ENCODE data around the gene MIA3.
A peak's percentile ranks its signal among the peaks of the same experiment; 100 is the strongest.

MIA3 gene

GRCh38 chr1:222706815-222707214, 88.9 kb downstream of the MIA3 start:
- peaks cover 3% of the 10 kb centered on the region for H3K4me1 ChIP-seq (ENCODE audit: low read length)
- no peak overlapping the region for H3K4me2 ChIP-seq (ENCODE audit: low read depth, low read length)
- no peak overlapping the region for H3K4me3 ChIP-seq (ENCODE audit: low read length)
- no peaks in the 10 kb centered on the region for H4K20me1 ChIP-seq (ENCODE audit: insufficient read depth, low read length)
- no peak for DNase-seq
- no peak overlapping the region for H3K9ac ChIP-seq (ENCODE audit: low read length)
- TF ChIP-seq CTCF (IDR thresholded peaks at IDR 0.05; ENCODE audit: low read length) = peak; percentile 22
- TF ChIP-seq EZH2 (optimal IDR thresholded peaks at IDR 0.05; ENCODE audit: low read depth, low read length) = no peak
- no peaks in the 10 kb centered on the region for H3K9me2 ChIP-seq (replicated peaks; ENCODE audit: insufficient read depth, low read length)
- H3K79me2 ChIP-seq (ENCODE audit: low read length) = peaks cover 62% of the 10 kb centered on the region
- H3F3A ChIP-seq (ENCODE audit: insufficient read depth, low read length) = peaks cover 7% of the 10 kb centered on the region
- no peaks in the 10 kb centered on the region for H3K36me3 ChIP-seq (replicated peaks; ENCODE audit: insufficient read depth, low read length)
- H2AFZ ChIP-seq (ENCODE audit: low read length) = no peak overlapping the region
- no peaks in the 10 kb centered on the region for H3K9me3 ChIP-seq (replicated peaks; ENCODE audit: insufficient read depth, low read length)
- H3K27me3 ChIP-seq (replicated peaks; ENCODE audit: insufficient read depth, low read length) = no peaks in the 10 kb centered on the region
- H3K27ac ChIP-seq (ENCODE audit: low read length) = no peak overlapping the region

- peaks cover 22% of the 10 kb centered on the region for H3F3A ChIP-seq (ENCODE audit: insufficient read depth, low read length)
- no peak overlapping the region for H3K4me2 ChIP-seq (ENCODE audit: low read depth, low read length)
- H3K9me2 ChIP-seq (replicated peaks; ENCODE audit: insufficient read depth, low read length) = no peaks in the 10 kb centered on the region
- no peak for TF ChIP-seq EZH2 (optimal IDR thresholded peaks at IDR 0.05; ENCODE audit: low read depth, low read length)
- no peak for TF ChIP-seq EZH2phosphoT487 (IDR thresholded peaks at IDR 0.05; ENCODE audit: low read length)
- TF ChIP-seq CTCF (IDR thresholded peaks at IDR 0.05; ENCODE audit: low read length) = no peak
- peaks cover 3% of the 10 kb centered on the region for H3K4me1 ChIP-seq (ENCODE audit: low read length)
- H3K36me3 ChIP-seq (replicated peaks; ENCODE audit: insufficient read depth, low read length) = no peaks in the 10 kb centered on the region
- DNase-seq = no peak
- no peaks in the 10 kb centered on the region for H4K20me1 ChIP-seq (ENCODE audit: insufficient read depth, low read length)
- no peak overlapping the region for H3K27ac ChIP-seq (ENCODE audit: low read length)
- H3K9ac ChIP-seq (ENCODE audit: low read length) = no peak overlapping the region
- no peak overlapping the region for H2AFZ ChIP-seq (ENCODE audit: low read length)
- peaks cover 76% of the 10 kb centered on the region for H3K79me2 ChIP-seq (ENCODE audit: low read length)
- no peaks in the 10 kb centered on the region for H3K27me3 ChIP-seq (replicated peaks; ENCODE audit: insufficient read depth, low read length)
- no peaks in the 10 kb centered on the region for H3K9me3 ChIP-seq (replicated peaks; ENCODE audit: insufficient read depth, low read length)
- no peak overlapping the region for H3K4me3 ChIP-seq (ENCODE audit: low read length)
Observed at GRCh38 chr1:222709700-222710153, 91.8 kb downstream of the MIA3 start.

GRCh38 chr1:222711319-222712252, 93.7 kb downstream of the MIA3 start:
- peak overlapping the region; percentile 85 for H3K4me3 ChIP-seq (ENCODE audit: low read length)
- peaks cover 22% of the 10 kb centered on the region for H3F3A ChIP-seq (ENCODE audit: insufficient read depth, low read length)
- no peaks in the 10 kb centered on the region for H3K36me3 ChIP-seq (replicated peaks; ENCODE audit: insufficient read depth, low read length)
- H3K79me2 ChIP-seq (ENCODE audit: low read length) = peaks cover 66% of the 10 kb centered on the region
- H3K9ac ChIP-seq (ENCODE audit: low read length) = peak overlapping the region; percentile 61
- no peak for TF ChIP-seq CTCF (IDR thresholded peaks at IDR 0.05; ENCODE audit: low read length)
- TF ChIP-seq EZH2 (optimal IDR thresholded peaks at IDR 0.05; ENCODE audit: low read depth, low read length) = no peak
- no peak for TF ChIP-seq EZH2phosphoT487 (IDR thresholded peaks at IDR 0.05; ENCODE audit: low read length)
- peak; percentile 74 for DNase-seq
- H3K27me3 ChIP-seq (replicated peaks; ENCODE audit: insufficient read depth, low read length) = no peaks in the 10 kb centered on the region
- H2AFZ ChIP-seq (ENCODE audit: low read length) = peak overlapping the region; percentile 93
- H4K20me1 ChIP-seq (ENCODE audit: insufficient read depth, low read length) = no peaks in the 10 kb centered on the region
- peak overlapping the region; percentile 62 for H3K27ac ChIP-seq (ENCODE audit: low read length)
- peaks cover 3% of the 10 kb centered on the region for H3K4me1 ChIP-seq (ENCODE audit: low read length)
- no peaks in the 10 kb centered on the region for H3K9me3 ChIP-seq (replicated peaks; ENCODE audit: insufficient read depth, low read length)
- H3K4me2 ChIP-seq (ENCODE audit: low read depth, low read length) = peak overlapping the region; percentile 63
- H3K9me2 ChIP-seq (replicated peaks; ENCODE audit: insufficient read depth, low read length) = no peaks in the 10 kb centered on the region

Measured in MM.1S (cell line).